ENCODE data around the gene PBXIP1. TPM values are rescaled to one million over a fixed set of nuclear protein-coding genes. Genes with fewer than 3 reads are reported as not detected.
"Not testable (repeated sequence)": the region's sequence is repeated elsewhere in the genome, so short reads cannot be mapped to it uniquely, and the experiment has no call there.

PBXIP1 gene
- total and polyA plus RNA-seq, 12 donors, result 97.0 to 342 (median 258) TPM

GRCh38 chr1:154911691-154912550, 44.0 kb downstream of the PBXIP1 start:
- no peaks in the 10 kb centered on the region for H3K27me3 ChIP-seq
- DNase-seq, result peak in 3 of 7 donors; percentile 22 to 48 (median 29)
- no peak for TF ChIP-seq CTCF (IDR thresholded peaks at IDR 0.05)
- TF ChIP-seq POLR2A (IDR thresholded peaks at IDR 0.05), result no peak
- no peaks in the 10 kb centered on the region for H3K9me3 ChIP-seq (replicated peaks in 1 of 3)
- intact Hi-C loops (cut with DNase I), result no loop called here
- WGBS, 4 donors, result 79 to 92% (median 84%) methylated on average over 6 to 8 of the region's 8 CpGs
- no peaks in the 10 kb centered on the region for H3K36me3 ChIP-seq (replicated peaks in 1 of 2)
- H3K27ac ChIP-seq, result no peak overlapping the region
- no peak overlapping the region for H3K4me3 ChIP-seq
- H3K4me1 ChIP-seq (replicated peaks in 1 of 2), result no peaks in the 10 kb centered on the region

GRCh38 chr1:154910851-154911250, 45.0 kb downstream of the PBXIP1 start:
- H3K27me3 ChIP-seq, result no peaks in the 10 kb centered on the region
- 94 to 95% (median 94%) methylated on average over 5 of the region's 5 CpGs for WGBS, 4 donors
- no peak overlapping the region for H3K27ac ChIP-seq
- H3K36me3 ChIP-seq (replicated peaks in 1 of 2), result no peaks in the 10 kb centered on the region
- intact Hi-C loops (cut with DNase I), result no loop called here
- no peak overlapping the region for H3K4me3 ChIP-seq
- H3K9me3 ChIP-seq (replicated peaks in 1 of 3), result no peaks in the 10 kb centered on the region
- DNase-seq, result peak in 1 of 7 donors; percentile 20
- no peaks in the 10 kb centered on the region for H3K4me1 ChIP-seq (replicated peaks in 1 of 2)
- TF ChIP-seq POLR2A (IDR thresholded peaks at IDR 0.05), result no peak
- TF ChIP-seq CTCF (IDR thresholded peaks at IDR 0.05), result no peak

- Histone ChIP-seq H3K4me3 (no peak overlapping the region), H3K36me3 (replicated peaks in 1 of 2) (no peaks in the 10 kb centered on the region), H3K4me1 (replicated peaks in 1 of 2) (no peaks in the 10 kb centered on the region), H3K27ac (no peak overlapping the region), H3K27me3 (no peaks in the 10 kb centered on the region), H3K9me3 (replicated peaks in 1 of 3) (no peaks in the 10 kb centered on the region)
- DNase-seq, result no peak
- TF ChIP-seq CTCF (IDR thresholded peaks at IDR 0.05) (no peak), POLR2A (IDR thresholded peaks at IDR 0.05) (no peak)
- intact Hi-C loops (cut with DNase I), result loop anchor here in 1 of 2 donors (5.0 kb wide), 1 partner anchor 153 kb away; the partner anchor contains the start of gene EFNA4
- 90 to 94% (median 91%) methylated on average over 5 of the region's 5 CpGs for WGBS, 4 donors
Measured at GRCh38 chr1:154908937-154909336, 47.0 kb downstream of the PBXIP1 start.

- intact Hi-C loops (cut with DNase I), result loop anchor here in 1 of 2 donors (5.0 kb wide), 1 partner anchor 154 kb away; the partner anchor contains the start of gene EFNA4
- 63 to 73% (median 67%) methylated on average over 3 of the region's 3 CpGs for WGBS, 4 donors
- peak in 1 of 7 donors; percentile 21 for DNase-seq
Measured at GRCh38 chr1:154908129-154908528, 47.8 kb downstream of the PBXIP1 start.

More at GRCh38 chr1:154908129-154908528, 47.8 kb downstream of the PBXIP1 start:
- not testable (repeated sequence) for H3K27ac ChIP-seq; H3K9me3 ChIP-seq (replicated peaks in 1 of 3); H3K36me3 ChIP-seq (replicated peaks in 1 of 2); H3K4me1 ChIP-seq (replicated peaks in 1 of 2); H3K27me3 ChIP-seq; H3K4me3 ChIP-seq
